ENCODE data around the gene KRTAP19-2.

KRTAP19-2 gene

DNA sequence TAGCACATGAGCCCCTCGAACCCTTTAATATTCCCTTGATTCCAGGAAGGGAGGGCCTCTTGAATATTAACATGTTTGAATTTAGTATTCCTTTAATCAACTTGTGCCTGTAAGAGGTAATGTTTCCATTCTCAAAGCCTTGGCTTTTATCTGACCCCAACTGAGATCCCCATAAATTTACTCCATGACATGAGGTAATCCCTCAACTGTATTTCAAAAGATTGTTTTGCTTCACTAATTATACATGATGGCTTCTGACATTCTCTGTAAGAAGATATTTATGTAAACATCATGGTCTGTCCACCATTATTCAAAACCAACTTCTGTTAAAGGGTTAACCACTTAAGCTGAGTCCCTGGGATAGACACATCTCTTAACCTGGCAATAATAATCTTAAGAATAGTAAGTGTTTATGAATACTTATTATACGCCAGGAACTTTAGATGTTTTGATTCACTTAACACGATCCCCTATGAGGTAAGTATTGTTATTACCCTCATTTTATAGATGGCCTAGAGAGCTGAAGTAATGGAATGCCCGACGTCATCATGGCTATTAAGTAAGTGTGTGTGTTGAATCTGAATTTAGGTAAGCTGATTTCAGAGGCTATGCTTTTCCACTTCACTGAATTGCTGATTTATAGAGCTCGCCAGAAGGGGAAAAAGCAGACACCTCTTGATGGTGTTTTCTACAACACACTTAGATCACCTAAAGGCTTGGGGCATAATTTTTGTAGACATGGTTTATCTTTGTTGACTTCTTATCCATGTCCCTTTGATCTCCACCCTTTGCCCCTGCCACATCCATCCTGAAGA, 18.1 kb downstream of the KRTAP19-2 start:
- no peak overlapping the region for H3K4me3 ChIP-seq (ENCODE audit: low read length)
- DNase-seq (ENCODE audit: low read depth) = no peak
- TF ChIP-seq, protein P1, sequence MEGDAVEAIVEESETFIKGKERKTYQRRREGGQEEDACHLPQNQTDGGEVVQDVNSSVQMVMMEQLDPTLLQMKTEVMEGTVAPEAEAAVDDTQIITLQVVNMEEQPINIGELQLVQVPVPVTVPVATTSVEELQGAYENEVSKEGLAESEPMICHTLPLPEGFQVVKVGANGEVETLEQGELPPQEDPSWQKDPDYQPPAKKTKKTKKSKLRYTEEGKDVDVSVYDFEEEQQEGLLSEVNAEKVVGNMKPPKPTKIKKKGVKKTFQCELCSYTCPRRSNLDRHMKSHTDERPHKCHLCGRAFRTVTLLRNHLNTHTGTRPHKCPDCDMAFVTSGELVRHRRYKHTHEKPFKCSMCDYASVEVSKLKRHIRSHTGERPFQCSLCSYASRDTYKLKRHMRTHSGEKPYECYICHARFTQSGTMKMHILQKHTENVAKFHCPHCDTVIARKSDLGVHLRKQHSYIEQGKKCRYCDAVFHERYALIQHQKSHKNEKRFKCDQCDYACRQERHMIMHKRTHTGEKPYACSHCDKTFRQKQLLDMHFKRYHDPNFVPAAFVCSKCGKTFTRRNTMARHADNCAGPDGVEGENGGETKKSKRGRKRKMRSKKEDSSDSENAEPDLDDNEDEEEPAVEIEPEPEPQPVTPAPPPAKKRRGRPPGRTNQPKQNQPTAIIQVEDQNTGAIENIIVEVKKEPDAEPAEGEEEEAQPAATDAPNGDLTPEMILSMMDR (IDR thresholded peaks at IDR 0.05; ENCODE audit: insufficient read depth, low read depth, low read length, missing control alignments) = no peak

DNA sequence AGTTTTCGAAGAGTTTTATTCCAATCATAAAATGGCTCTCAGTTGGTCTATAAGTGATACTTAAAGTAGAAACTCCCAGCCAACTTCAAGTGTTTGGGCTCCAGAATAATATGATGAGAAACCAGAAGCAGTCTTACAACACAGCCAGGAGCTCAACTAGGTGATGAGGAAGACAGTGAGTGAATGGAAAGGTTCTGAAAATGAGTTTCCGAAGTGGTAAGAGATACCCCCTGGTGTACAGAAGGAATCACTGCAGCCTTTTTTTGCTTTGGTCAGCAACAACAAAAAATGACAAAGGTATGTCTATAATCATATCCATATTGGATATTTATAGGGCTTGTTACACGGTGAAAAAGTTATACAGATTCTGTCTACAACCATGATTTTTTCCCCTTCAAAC, 23.5 kb downstream of the KRTAP19-2 start:
- no peak overlapping the region for H3K4me3 ChIP-seq (ENCODE audit: low read length)
- TF ChIP-seq, protein P1 (IDR thresholded peaks at IDR 0.05; ENCODE audit: insufficient read depth, low read depth, low read length, missing control alignments) = peak; percentile 73
- DNase-seq (ENCODE audit: low read depth) = peak; percentile 30

DNA sequence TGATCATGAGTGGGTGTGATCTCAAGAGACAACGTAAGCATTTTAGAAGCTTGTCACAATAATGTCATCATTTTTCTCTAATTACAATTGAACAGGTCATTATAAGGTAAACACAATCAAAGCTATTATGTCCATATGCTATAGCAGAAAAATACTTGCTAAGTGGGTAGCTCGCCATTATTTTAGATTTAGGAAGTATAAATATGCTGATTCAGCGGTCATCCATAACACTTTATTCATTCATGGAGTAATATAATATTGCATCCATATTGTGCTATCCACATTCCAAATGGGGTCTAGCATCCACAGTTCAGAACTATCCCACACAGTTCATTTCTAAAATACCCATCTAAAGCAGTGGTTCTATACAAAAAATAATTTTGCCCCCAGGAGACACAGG, 38.7 kb downstream of the KRTAP19-2 start:
- TF ChIP-seq, protein P1 (IDR thresholded peaks at IDR 0.05; ENCODE audit: insufficient read depth, low read depth, low read length, missing control alignments) = no peak
- no peak overlapping the region for H3K4me3 ChIP-seq (ENCODE audit: low read length)
- no peak for DNase-seq (ENCODE audit: low read depth)

DNA sequence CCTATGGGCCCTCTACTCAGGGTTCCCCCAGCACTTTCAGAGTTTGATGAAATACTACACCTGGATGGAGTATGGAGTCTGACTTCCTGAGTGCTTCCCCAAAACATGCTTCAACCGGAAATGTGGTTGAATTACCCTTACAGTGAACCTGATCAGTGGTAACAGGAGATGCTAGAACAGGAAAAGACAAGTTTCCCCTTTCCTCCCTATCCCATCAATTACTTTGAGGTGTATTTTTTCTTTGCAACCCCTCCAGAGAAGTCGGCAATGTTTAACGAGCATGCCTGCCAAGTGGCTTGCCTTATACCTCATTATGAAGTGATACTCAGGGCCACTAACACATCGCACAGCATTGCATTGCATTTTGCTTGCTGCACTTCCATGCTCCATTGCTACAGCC, 40.2 kb downstream of the KRTAP19-2 start:
- no peak for DNase-seq (ENCODE audit: low read depth)
- TF ChIP-seq, protein P1 (IDR thresholded peaks at IDR 0.05; ENCODE audit: insufficient read depth, low read depth, low read length, missing control alignments) = no peak
- no peak overlapping the region for H3K4me3 ChIP-seq (ENCODE audit: low read length)

DNA sequence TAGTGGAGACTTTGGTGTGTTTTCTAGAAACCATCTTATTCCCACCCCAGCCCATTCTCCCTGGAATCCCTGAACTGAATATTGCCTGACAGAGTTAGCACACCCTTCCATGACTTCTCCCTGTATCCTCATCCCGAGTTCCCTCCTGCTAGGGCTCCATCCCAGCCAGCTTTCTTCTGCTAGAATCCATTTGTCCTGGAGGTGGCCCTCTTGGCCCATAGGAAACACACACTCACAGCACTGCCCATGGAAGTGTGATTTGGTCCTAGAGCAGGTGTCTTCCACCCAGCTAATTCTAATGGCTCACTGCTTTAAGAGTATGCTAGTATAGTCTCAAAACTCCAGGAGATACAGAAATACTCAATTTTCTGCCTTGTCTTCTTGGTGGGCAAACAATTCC, 43.0 kb downstream of the KRTAP19-2 start:
- DNase-seq (ENCODE audit: low read depth) = peak; percentile 6
- TF ChIP-seq, protein P1 (IDR thresholded peaks at IDR 0.05; ENCODE audit: insufficient read depth, low read depth, low read length, missing control alignments) = peak; percentile 33
- H3K4me3 ChIP-seq (ENCODE audit: low read length) = no peak overlapping the region

DNA sequence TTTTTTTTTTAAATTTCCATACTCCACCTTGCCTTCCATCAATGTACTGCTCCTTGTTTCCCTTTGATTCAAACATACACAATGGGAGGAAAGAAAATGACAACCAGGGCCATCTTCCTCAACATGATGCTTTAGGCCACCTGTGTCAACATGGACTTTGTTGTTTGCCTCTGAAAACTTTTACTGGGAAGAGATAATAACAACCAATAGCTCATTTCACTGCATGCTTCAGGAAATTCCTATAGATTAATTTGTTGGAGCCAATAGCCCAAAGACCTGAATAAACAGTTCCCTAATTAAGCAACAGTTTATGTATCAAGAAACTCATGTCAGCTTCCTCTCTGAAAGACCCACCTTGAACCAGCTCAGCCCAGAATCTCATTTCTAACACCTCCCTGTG, 44.0 kb downstream of the KRTAP19-2 start:
- H3K4me3 ChIP-seq (ENCODE audit: low read length) = no peak overlapping the region
- TF ChIP-seq, protein P1 (IDR thresholded peaks at IDR 0.05; ENCODE audit: insufficient read depth, low read depth, low read length, missing control alignments) = no peak
- DNase-seq (ENCODE audit: low read depth) = no peak

GRCh38 chr21:30439975-30440374, 47.3 kb downstream of the KRTAP19-2 start, which contains the start of gene KRTAP15-1:
KRTAP15-1 (plus strand) TSS chr21:30440275; CDS start chr21:30440328, 53 bp downstream.
- TF ChIP-seq, protein P1 (IDR thresholded peaks at IDR 0.05; ENCODE audit: insufficient read depth, low read depth, low read length, missing control alignments) = no peak
- no peak within 1 kb of the TSS for H3K4me3 ChIP-seq (ENCODE audit: low read length)
- DNase-seq (ENCODE audit: low read depth) = no peak

Data from epithelial cell of esophagus (primary cell).